ENCODE data around the gene ZNF784. TPM values are rescaled to one million over a fixed set of nuclear protein-coding genes. Genes with fewer than 3 reads are reported as not detected.

Gene ZNF784
- total and polyA plus RNA-seq, 2 of the 13 experiments (the other 11 are each of a cell fraction or from before 2014, with no cell fraction given) = 4.1 to 4.2 TPM

DNA sequence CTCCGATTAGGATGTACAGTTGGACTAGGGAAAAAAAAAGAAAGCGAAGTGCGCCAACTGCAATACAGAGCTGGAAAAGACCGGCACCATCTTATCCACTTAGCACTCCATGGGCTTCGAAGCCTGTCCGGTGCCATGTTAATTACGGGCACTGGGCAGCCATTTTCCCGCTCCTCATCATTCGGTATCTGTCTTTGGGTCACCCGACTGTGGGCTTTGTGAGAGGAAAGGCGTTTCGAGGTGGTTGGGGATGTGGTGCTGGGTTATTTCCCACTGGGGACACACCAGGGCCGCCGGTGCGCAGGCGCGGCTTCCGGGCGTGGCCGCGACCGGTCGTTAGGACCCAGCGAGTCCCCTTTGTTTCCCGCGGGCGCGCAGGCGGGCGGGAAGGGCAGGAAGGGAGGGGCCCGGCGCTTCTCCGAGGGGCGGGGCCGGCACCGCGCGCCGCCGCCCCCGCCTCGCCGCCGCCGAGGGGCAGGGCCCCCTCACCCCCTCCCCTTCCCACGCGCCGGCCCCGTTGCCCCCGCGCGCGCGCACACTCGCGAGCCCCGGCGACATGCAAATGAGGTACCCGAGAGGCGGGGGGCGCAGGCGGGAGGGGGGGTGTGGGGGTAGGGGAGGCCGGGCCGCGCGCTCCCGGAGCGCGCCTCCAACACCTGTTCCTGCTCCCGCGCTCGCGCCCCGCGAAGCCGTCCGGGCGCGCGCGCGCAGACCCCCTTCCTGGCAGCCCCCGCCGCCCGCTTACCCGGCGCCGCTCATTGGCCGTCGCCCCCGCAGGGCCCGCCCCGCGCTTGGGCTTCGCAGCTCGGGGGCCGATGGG lies 24.3 kb downstream of the ZNF784 start, which contains the start of gene ZNF524 (continued):
- TF ChIP-seq SRSF1 (optimal IDR thresholded peaks at IDR 0.05; ENCODE audit: low read depth, low read length) (peak; percentile 65), PCBP2 (optimal IDR thresholded peaks at IDR 0.05; ENCODE audit: low read depth, low read length, poor library complexity, severe bottlenecking) (no peak), ZNF350 (CRISPR knock-in tag; IDR thresholded peaks at IDR 0.05; ENCODE audit: borderline replicate concordance, low read depth) (peak; percentile 34; the same call in 1 of the 2 replicates), CHD2 (IDR thresholded peaks at IDR 0.05; ENCODE audit: low read depth, low read length) (peak; percentile 76)

DNA sequence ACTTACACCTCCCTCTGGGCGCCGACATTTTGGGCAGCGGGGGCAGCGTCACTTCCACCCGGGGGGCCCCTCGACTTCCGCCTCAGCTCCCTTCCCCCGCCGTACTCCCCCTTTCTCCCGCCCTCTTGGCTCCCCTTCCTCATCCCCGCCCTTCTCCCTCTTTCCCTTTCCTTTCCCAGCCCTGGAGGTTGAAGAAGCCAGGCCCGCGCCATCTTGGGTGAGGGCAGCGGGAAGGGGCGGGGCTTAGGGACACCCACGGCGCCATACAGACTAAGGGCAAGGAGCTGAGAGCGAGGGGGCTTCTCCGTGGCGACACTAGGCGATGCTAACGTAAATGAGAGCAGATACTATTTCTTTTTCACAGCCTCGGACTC lies 24.9 kb downstream of the ZNF784 start, which contains the start of gene FIZ1:
Gene FIZ1 (minus strand): TSS at position 50 of the 374 bp plus-strand sequence. CDS start 1,652 bp downstream, outside the sequence.
- peaks cover 7 to 28% of the 10 kb centered on the region in 2 experiments; a peak in 4 of 5 replicates for H3K36me3 ChIP-seq (replicated peaks in 1 of 2; ENCODE audit: control insufficient read depth in 1 of 2, insufficient read depth in 2 of 2, low read length in 2 of 2)
- WGBS (ENCODE audit: low lambda C conversion rate) = under 1% methylated on average over 22 of the region's 23 CpGs
- H3K27me3 ChIP-seq (ENCODE audit: control insufficient read depth in 1 of 2, insufficient read depth in 2 of 2, low read length in 2 of 2) = no peaks in the 10 kb centered on the region; a peak in 1 of 5 replicates
- no peaks in the 10 kb centered on the region for H3K9me3 ChIP-seq (ENCODE audit: low read length)
- POLR2A ChIA-PET = interaction anchor here (0.6 to 4.9 kb wide), 30 partner anchors 10 to 482 kb away, joined by 3 to 66 read pairs (median 6); partner anchors contain the start of genes HSPBP1, ISOC2, PPP1R12C and PPP6R1
- peak within 1 kb of the TSS; percentile 97 for H3K9ac ChIP-seq (ENCODE audit: insufficient read depth, low read depth, low read length)
- peak; percentile 98 for DNase-seq (ENCODE audit: low spot score)
- H3K4me1 ChIP-seq (ENCODE audit: insufficient read depth, low read length) = peaks cover 37% of the 10 kb centered on the region
- peak within 1 kb of the TSS; percentile 88 for H3K4me2 ChIP-seq (ENCODE audit: low read depth, low read length)
- no TSS peak for BruUV-seq (replicated peaks)
- in situ Hi-C loops (cut with HindIII; ENCODE audit: extremely low pct_ligation_motif_present, low pct_unique_long_range_greater_than_20kb) = no loop called here
- H4K20me1 ChIP-seq (ENCODE audit: insufficient read depth, low read length) = 0 out of 2 replicates have a peak, but pooled peaks cover 6% of the 10 kb centered on the region
- peak; percentile 81 for FAIRE-seq
- intact Hi-C loops (cut with micrococcal nuclease; ENCODE audit: unreplicated experiment) = loop anchor here (2.0 kb wide), 1 partner anchor 19 kb away; the partner anchor contains the start of gene ZNF579
- peak within 1 kb of the TSS; percentile 98 for H2AFZ ChIP-seq (ENCODE audit: low read length)
- peak; percentile 86 for ATAC-seq
- peak within 1 kb of the TSS; percentile 98 for H3K27ac ChIP-seq (ENCODE audit: extremely low read length, insufficient read depth, low read length)
- H3K79me2 ChIP-seq (ENCODE audit: insufficient read depth, low read length) = peaks cover 2% of the 10 kb centered on the region
- H3K4me3 ChIP-seq (replicated peaks in 1 of 3; ENCODE audit: insufficient read depth in 1 of 3, low read depth in 2 of 3, low read length in 3 of 3) = peak within 1 kb of the TSS; percentile 73 to 94 (median 90)
- CTCF ChIA-PET (ENCODE audit: low intra/inter-chr PET ratio, low total read pairs) = no interaction called here
- TF ChIP-seq MTA3 (CRISPR knock-in tag; IDR thresholded peaks at IDR 0.05) (no peak), FOSL2 (CRISPR knock-in tag; IDR thresholded peaks at IDR 0.05) (peak; percentile 34; the same call in 1 of the 2 replicates), ZNF549 (CRISPR knock-in tag; IDR thresholded peaks at IDR 0.05) (no peak), ZNF598 (CRISPR knock-in tag; IDR thresholded peaks at IDR 0.05; ENCODE audit: borderline replicate concordance) (peak; percentile 14; the same call in 1 of the 2 replicates), FOXJ3 (CRISPR knock-in tag; IDR thresholded peaks at IDR 0.05; ENCODE audit: borderline replicate concordance) (0 out of 2 replicates have a peak, but pooled peaks have one; percentile 19), ZNF775 (CRISPR knock-in tag; IDR thresholded peaks at IDR 0.05; ENCODE audit: borderline replicate concordance) (no peak), ATF1 (CRISPR knock-in tag; IDR thresholded peaks at IDR 0.05) (peak; percentile 86)
- TF ChIP-seq, protein P1, sequence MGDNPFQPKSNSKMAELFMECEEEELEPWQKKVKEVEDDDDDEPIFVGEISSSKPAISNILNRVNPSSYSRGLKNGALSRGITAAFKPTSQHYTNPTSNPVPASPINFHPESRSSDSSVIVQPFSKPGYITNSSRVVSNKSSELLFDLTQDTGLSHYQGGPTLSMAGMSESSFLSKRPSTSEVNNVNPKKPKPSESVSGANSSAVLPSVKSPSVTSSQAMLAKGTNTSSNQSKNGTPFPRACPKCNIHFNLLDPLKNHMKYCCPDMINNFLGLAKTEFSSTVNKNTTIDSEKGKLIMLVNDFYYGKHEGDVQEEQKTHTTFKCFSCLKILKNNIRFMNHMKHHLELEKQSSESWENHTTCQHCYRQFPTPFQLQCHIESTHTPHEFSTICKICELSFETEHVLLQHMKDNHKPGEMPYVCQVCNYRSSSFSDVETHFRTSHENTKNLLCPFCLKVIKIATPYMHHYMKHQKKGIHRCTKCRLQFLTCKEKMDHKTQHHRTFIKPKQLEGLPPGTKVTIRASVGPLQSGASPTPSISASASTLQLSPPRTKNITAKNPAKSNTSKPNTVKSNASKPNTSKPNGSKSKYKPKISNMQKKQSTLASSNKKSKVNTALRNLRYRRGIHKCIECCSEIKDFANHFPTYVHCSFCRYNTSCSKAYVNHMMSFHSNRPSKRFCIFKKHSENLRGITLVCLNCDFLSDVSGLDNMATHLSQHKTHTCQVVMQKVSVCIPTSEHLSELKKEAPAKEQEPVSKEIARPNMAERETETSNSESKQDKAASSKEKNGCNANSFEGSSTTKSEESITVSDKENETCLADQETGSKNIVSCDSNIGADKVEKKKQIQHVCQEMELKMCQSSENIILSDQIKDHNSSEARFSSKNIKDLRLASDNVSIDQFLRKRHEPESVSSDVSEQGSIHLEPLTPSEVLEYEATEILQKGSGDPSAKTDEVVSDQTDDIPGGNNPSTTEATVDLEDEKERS (CRISPR knock-in tag; IDR thresholded peaks at IDR 0.05) = no peak
- TF ChIP-seq, protein P2, sequence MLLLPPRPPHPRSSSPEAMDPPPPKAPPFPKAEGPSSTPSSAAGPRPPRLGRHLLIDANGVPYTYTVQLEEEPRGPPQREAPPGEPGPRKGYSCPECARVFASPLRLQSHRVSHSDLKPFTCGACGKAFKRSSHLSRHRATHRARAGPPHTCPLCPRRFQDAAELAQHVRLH (CRISPR knock-in tag; IDR thresholded peaks at IDR 0.05; ENCODE audit: borderline replicate concordance, low read depth) = peak; percentile 43; the same call in 1 of the 2 replicates
- TF ChIP-seq, protein P3, sequence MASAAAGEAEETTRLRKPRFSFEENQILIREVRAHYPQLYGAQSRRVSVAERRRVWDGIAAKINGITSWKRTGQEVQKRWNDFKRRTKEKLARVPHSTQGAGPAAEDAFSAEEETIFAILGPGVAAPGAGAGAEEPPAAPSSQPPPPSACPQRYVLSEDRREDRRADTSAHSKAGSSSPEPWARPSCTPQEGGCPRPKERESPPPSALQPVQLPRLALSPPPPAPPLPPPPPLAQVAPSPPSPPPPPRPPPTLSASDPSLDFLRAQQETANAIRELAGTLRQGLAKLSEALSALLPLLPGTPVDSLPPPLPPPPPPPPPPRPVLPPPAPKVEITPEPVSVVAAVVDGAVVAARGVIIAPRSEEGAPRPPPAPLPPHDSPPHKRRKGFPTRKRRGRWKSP (CRISPR knock-in tag; IDR thresholded peaks at IDR 0.05) = peak; percentile 61; the same call in 1 of the 2 replicates

Data from HepG2 (cell line).